Measurements from ENCODE around the gene PLCD4.

- no peak for TF ChIP-seq RFX5 (IDR thresholded peaks at IDR 0.05; ENCODE audit: low read length)
- no peak for TF ChIP-seq NFIC (IDR thresholded peaks at IDR 0.05; ENCODE audit: borderline replicate concordance)
- TF ChIP-seq, protein P1, sequence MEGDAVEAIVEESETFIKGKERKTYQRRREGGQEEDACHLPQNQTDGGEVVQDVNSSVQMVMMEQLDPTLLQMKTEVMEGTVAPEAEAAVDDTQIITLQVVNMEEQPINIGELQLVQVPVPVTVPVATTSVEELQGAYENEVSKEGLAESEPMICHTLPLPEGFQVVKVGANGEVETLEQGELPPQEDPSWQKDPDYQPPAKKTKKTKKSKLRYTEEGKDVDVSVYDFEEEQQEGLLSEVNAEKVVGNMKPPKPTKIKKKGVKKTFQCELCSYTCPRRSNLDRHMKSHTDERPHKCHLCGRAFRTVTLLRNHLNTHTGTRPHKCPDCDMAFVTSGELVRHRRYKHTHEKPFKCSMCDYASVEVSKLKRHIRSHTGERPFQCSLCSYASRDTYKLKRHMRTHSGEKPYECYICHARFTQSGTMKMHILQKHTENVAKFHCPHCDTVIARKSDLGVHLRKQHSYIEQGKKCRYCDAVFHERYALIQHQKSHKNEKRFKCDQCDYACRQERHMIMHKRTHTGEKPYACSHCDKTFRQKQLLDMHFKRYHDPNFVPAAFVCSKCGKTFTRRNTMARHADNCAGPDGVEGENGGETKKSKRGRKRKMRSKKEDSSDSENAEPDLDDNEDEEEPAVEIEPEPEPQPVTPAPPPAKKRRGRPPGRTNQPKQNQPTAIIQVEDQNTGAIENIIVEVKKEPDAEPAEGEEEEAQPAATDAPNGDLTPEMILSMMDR (IDR thresholded peaks at IDR 0.05), result no peak
- no peak for TF ChIP-seq REST (IDR thresholded peaks at IDR 0.05; ENCODE audit: low read depth, low read length)
- TF ChIP-seq, protein P2, sequence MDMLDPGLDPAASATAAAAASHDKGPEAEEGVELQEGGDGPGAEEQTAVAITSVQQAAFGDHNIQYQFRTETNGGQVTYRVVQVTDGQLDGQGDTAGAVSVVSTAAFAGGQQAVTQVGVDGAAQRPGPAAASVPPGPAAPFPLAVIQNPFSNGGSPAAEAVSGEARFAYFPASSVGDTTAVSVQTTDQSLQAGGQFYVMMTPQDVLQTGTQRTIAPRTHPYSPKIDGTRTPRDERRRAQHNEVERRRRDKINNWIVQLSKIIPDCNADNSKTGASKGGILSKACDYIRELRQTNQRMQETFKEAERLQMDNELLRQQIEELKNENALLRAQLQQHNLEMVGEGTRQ (IDR thresholded peaks at IDR 0.05; ENCODE audit: borderline replicate concordance, low read depth, low read length), result no peak
- no peak for TF ChIP-seq RAD21 (IDR thresholded peaks at IDR 0.05; ENCODE audit: low read length)
- TF ChIP-seq EZH2phosphoT487 (IDR thresholded peaks at IDR 0.05; ENCODE audit: borderline replicate concordance, low read depth), result no peak
- no peak for TF ChIP-seq USF1 (IDR thresholded peaks at IDR 0.05; ENCODE audit: borderline replicate concordance, low read depth)
- TF ChIP-seq SMC3 (IDR thresholded peaks at IDR 0.05; ENCODE audit: low read depth, low read length), result no peak
- TF ChIP-seq GABPA (IDR thresholded peaks at IDR 0.05; ENCODE audit: low read depth), result no peak
- no peak for TF ChIP-seq JUND (IDR thresholded peaks at IDR 0.05)
- no peak for TF ChIP-seq MXI1 (IDR thresholded peaks at IDR 0.05; ENCODE audit: low read depth, low read length)
- no peak for TF ChIP-seq TAF1 (IDR thresholded peaks at IDR 0.05; ENCODE audit: borderline replicate concordance, low read depth, low read length)
These were observed 28.0 kb downstream of the PLCD4 start for GRCh38 chr2:218635719-218636118.

Measured in SK-N-SH (cell line).